PC-3 (cell line): ENCODE results near the gene TYRO3. TPM values are rescaled to one million over a fixed set of nuclear protein-coding genes. Genes with fewer than 3 reads are reported as not detected.

Experiments used
- ATAC-seq: fragments of 200-7000 bp; cut with Tn5 transposase; 2 replicates; pipeline ENCODE4 v1.9.1; 2020; ENCODE audit warnings: mild to moderate bottlenecking, moderate library complexity
- BruUV-seq: library from RNA; stranded (reverse); fragments of 400-500 nt; replicated peaks from 2 replicates; lab custom pipeline; 2021; lab: Mats Ljungman, UMichigan
- CTCF ChIA-PET: fragments of 300-600 bp; sonication (Branson Sonifier 250); formaldehyde crosslinking; loops from one replicate; lab custom pipeline; 2022; ENCODE audit warnings: antibody characterized with exemption; lab: Charles Lee
- POLR2A ChIA-PET: fragments of 300-600 bp; sonication (Branson Sonifier 250); formaldehyde crosslinking; loops from one replicate; lab custom pipeline; 2022; ENCODE audit warnings: antibody characterized with exemption; ENCODE audit not compliant: unreplicated experiment; lab: Charles Lee
- DNase-seq: peaks from one replicate; pipeline ENCODE4 v3.0.0-alpha.2; 2015
- H2AFZ ChIP-seq: fragments of 300-600 bp; sonication (generic); 2 replicates; pipeline ENCODE4 v1.6.0; 2016; ENCODE audit warnings: antibody characterized with exemption, low read length
- H3F3A ChIP-seq: fragments of 300-600 bp; sonication (generic); one replicate; pipeline ENCODE4 v1.6.0; 2017; ENCODE audit warnings: antibody characterized with exemption, low read length, control low read depth, mild to moderate bottlenecking; ENCODE audit not compliant: unreplicated experiment
- H3K27ac ChIP-seq: fragments of 300-600 bp; sonication (generic); 2 replicates; pipeline ENCODE4 v1.5.1; 2016; ENCODE audit warnings: mild to moderate bottlenecking, low read length
- H3K27me3 ChIP-seq: fragments of 300-600 bp; sonication (generic); 2 replicates; pipeline ENCODE4 v1.6.1; 2016; ENCODE audit warnings: low read length, mixed read lengths
- H3K36me3 ChIP-seq: fragments of 300-600 bp; sonication (generic); 2 replicates; pipeline ENCODE4 v1.6.1; 2016; ENCODE audit warnings: low read depth, mixed run types, low read length, mixed read lengths
- H3K4me1 ChIP-seq: fragments of 300-600 bp; sonication (generic); 2 replicates; pipeline ENCODE4 v1.5.1; 2016; ENCODE audit warnings: low read length; ENCODE audit not compliant: insufficient read depth
- H3K4me2 ChIP-seq: fragments of 300-600 bp; sonication (generic); 2 replicates; pipeline ENCODE4 v1.6.0; 2016; ENCODE audit warnings: low read length
- H3K4me3 ChIP-seq: fragments of 300-600 bp; sonication (generic); 2 replicates; pipeline ENCODE4 v1.5.1; 2016; ENCODE audit warnings: mild to moderate bottlenecking, low read length, mixed read lengths
- H3K79me2 ChIP-seq: fragments of 300-600 bp; sonication (generic); 2 replicates; pipeline ENCODE4 v1.6.1; 2017; ENCODE audit warnings: low read length, mixed read lengths
- H3K9ac ChIP-seq: fragments of 300-600 bp; sonication (generic); 2 replicates; pipeline ENCODE4 v1.6.0; 2016; ENCODE audit warnings: mild to moderate bottlenecking, low read length
- H3K9me2 ChIP-seq: fragments of 300-600 bp; sonication (generic); replicated peaks from 2 replicates; pipeline ENCODE4 v1.6.1; 2016; ENCODE audit warnings: mixed run types, low read length, mixed read lengths
- H3K9me3 ChIP-seq: fragments of 300-600 bp; sonication (generic); 2 replicates; pipeline ENCODE4 v1.6.1; 2016; ENCODE audit warnings: low read length, mixed read lengths
- H4K20me1 ChIP-seq: fragments of 300-600 bp; sonication (generic); 2 replicates; pipeline ENCODE4 v1.6.1; 2016; ENCODE audit warnings: low read length, mixed read lengths
- CTCF ChIP-seq: fragments of 300-600 bp; sonication (generic); conservative IDR thresholded peaks from 2 replicates; pipeline ENCODE4 v1.5.1; 2017; ENCODE audit warnings: antibody characterized with exemption, low read depth, mild to moderate bottlenecking, low read length
- EZH2 ChIP-seq: fragments of 300-600 bp; sonication (generic); IDR thresholded peaks from one replicate; pipeline ENCODE4 v1.6.1; 2017; ENCODE audit warnings: antibody characterized with exemption, mild to moderate bottlenecking, low read length; ENCODE audit not compliant: unreplicated experiment
- EZH2phosphoT487 ChIP-seq: fragments of 300-600 bp; sonication (generic); IDR thresholded peaks from 2 replicates; pipeline ENCODE4 v1.6.1; 2018; ENCODE audit warnings: mild to moderate bottlenecking, antibody characterized with exemption, low read length, borderline replicate concordance
- intact Hi-C: fragments of 100-400 bp; cut with micrococcal nuclease; formaldehyde crosslinking; loops from 2 replicates; pipeline ENCODE4 v1.9.0; 2023
- total RNA-seq: library from RNA; depleted of rRNA; stranded (reverse); fragments of >200 nt; gene quantifications from 2 replicates; pipeline ENCODE4 v1.2.3, GENCODE V29; 2014

TYRO3 gene
- total RNA-seq, 1 experiment from 2014 or later, result 23.5 TPM

GRCh38 chr15:41530363-41530956, 28.6 kb upstream of the TYRO3 start:
- POLR2A ChIA-PET, result no interaction called here
- no peak for ATAC-seq

GRCh38 chr15:41535544-41535943, 23.5 kb upstream of the TYRO3 start:
- H3K27ac ChIP-seq, result no peak overlapping the region
- H3K4me3 ChIP-seq, result no peak overlapping the region
- no peak overlapping the region for H3K9ac ChIP-seq
- intact Hi-C loops, result no loop called here
- no peaks in the 10 kb centered on the region for H3F3A ChIP-seq
- no peak overlapping the region for H3K4me2 ChIP-seq
- H3K4me1 ChIP-seq, result no peaks in the 10 kb centered on the region
- ChIA-PET CTCF (no interaction called here), POLR2A (no interaction called here)
- TF ChIP-seq EZH2phosphoT487 (no peak), EZH2 (no peak), CTCF (no peak)
- BruUV-seq, result no TSS peak
- peaks cover 14% of the 10 kb centered on the region; the same call in 1 of the 2 replicates for H3K36me3 ChIP-seq
- no peaks in the 10 kb centered on the region for H3K9me2 ChIP-seq
- no peaks in the 10 kb centered on the region for H3K9me3 ChIP-seq
- DNase-seq (no peak), ATAC-seq (no peak)
- H3K27me3 ChIP-seq, result no peaks in the 10 kb centered on the region
- H3K79me2 ChIP-seq, result no peaks in the 10 kb centered on the region
- H2AFZ ChIP-seq, result no peak overlapping the region
- H4K20me1 ChIP-seq, result no peaks in the 10 kb centered on the region

More at GRCh38 chr15:41530363-41530956, 28.6 kb upstream of the TYRO3 start:
- Histone ChIP-seq H3K9ac (no peak overlapping the region), H3K4me2 (no peak overlapping the region), H3K36me3 (peaks cover 25% of the 10 kb centered on the region), H3F3A (no peaks in the 10 kb centered on the region), H3K4me3 (no peak overlapping the region), H3K4me1 (no peaks in the 10 kb centered on the region), H3K9me3 (no peaks in the 10 kb centered on the region), H3K79me2 (no peaks in the 10 kb centered on the region), H3K27ac (no peak overlapping the region), H3K27me3 (no peaks in the 10 kb centered on the region), H4K20me1 (no peaks in the 10 kb centered on the region), H2AFZ (no peak overlapping the region), H3K9me2 (no peaks in the 10 kb centered on the region)
- no TSS peak for BruUV-seq
- CTCF ChIA-PET, result no interaction called here
- intact Hi-C loops, result no loop called here
- TF ChIP-seq EZH2phosphoT487 (no peak), CTCF (no peak), EZH2 (no peak)
- DNase-seq, result no peak

GRCh38 chr15:41536866-41537265, 22.1 kb upstream of the TYRO3 start:
- Histone ChIP-seq H3K4me3 (no peak overlapping the region), H3K27ac (no peak overlapping the region), H3K9me2 (no peaks in the 10 kb centered on the region), H3K9ac (no peak overlapping the region), H3K36me3 (peaks cover 14% of the 10 kb centered on the region; the same call in 1 of the 2 replicates), H3K4me2 (no peak overlapping the region), H3F3A (no peaks in the 10 kb centered on the region), H3K9me3 (no peaks in the 10 kb centered on the region), H2AFZ (no peak overlapping the region), H3K79me2 (peaks cover 6% of the 10 kb centered on the region), H3K27me3 (no peaks in the 10 kb centered on the region), H4K20me1 (no peaks in the 10 kb centered on the region), H3K4me1 (no peaks in the 10 kb centered on the region)
- POLR2A ChIA-PET, result no interaction called here
- intact Hi-C loops, result no loop called here
- BruUV-seq, result no TSS peak
- TF ChIP-seq CTCF, result no peak
- TF ChIP-seq EZH2, result no peak
- TF ChIP-seq EZH2phosphoT487, result no peak
- DNase-seq (no peak), ATAC-seq (no peak)
- CTCF ChIA-PET, result no interaction called here
